GM21423 (cell line): ENCODE data around the gene GPR78.
"Not testable (repeated sequence)": the region's sequence is repeated elsewhere in the genome, so short reads cannot be mapped to it uniquely, and the experiment has no call there.

Source experiments
- ATAC-seq: cut with Tn5 transposase; IDR thresholded peaks from one replicate; pipeline ENCODE4 v1.9.1; 2021; ENCODE audit warnings: mild to moderate bottlenecking, moderate library complexity; ENCODE audit not compliant: unreplicated experiment

GPR78 gene

DNA sequence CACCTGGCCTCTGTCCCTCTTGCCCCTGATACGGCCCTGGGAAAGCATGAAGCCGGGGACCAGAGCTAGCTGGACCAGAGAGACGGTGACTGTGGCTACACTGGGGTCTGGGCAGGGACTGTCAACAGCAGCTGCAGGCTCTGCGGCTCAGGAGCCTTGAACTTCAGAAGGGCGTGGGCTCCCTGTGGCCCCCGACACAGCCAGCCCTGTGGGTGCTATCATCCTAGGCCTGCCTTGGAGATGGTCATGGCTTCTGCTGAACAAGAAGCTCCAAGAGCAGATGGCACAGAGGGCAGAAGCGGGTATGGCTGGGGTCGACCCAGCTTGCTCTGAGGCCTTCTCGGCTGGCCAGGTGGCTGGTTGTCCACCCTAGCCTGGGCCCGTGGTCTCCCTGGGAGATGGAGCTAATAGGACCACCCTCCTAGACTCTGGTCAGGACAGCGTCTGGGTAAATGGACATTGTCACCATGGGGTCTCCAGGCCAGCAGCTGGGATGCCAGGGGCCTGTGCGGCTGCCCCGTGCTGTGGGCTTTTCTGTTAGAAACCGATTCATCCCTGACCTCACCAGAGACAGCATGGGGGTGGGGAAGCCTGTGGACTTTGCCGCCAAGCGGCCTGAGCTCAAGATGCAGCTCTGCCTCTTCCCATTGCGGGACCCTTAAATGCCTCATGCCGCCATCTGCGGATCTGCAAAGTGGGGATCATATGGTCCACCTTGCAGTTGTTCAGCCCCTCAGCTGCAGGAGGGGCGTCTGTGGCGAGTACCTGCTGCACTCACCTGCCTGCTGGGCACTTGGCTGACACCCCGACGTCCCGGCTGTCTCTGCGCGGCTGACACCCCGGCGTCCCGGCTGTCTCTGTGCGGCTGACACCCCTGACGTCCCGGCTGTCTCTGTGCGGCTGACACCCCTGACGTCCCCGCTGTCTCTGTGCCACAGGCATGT is 33.5 kb downstream of the GPR78 start:
- ATAC-seq = no peak

DNA sequence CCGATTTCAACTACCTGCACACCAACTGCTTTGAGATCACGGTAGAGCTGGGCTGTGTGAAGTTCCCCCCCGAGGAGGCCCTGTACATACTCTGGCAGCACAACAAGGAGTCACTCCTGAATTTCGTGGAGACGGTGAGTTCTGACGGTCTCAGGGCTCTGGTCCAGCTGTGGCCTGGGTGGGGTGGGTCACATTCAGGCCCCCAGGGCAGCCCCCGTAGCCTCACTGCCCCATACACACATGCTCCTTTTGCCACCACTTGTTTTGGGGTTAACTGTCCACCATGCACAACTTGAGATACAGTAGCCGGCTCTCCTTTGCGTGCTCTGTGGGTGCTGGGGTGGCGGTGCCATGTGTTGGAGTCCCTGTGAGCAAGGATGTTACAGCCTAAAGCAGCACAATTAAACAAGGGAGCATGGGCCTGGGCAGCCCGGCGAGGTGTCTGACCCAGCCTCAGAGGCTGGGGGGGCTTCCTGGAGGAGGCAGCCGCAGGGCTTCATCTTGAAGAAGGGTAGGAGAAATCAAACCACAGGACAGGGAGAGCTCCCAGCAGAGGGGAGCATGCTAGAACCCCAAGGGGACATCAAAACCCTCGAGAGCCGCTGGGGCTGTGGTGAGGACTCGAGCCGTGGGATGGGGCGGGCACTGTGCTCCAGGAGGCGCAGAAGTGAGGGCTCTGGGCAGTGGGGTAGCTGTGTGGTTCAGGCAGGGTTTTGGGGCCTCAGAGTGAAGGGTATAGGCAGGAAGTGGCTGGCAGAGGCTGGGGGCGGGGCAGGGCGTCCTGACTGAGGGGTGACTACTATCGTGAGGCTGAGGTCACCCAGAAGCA is 34.4 kb downstream of the GPR78 start:
- no peak for ATAC-seq

DNA sequence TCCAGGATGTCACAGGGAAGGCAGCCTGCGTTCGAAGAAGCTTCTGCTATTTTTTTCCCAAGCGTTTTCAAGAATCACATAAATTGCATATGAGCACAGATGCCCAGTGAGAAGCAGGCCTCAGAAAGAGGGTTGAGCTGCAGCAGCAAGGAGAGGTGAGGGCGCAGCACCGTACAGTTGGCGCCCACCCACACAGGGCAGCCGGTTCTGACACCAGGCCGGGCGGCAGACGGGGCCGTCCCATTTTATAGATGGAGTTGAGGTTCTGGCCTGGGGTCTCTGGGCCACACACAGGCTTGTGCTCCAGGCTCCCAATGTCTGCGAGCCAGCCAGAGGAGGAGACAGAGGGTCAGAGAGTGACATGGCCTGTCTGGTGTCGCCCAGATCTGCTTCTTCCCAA is 35.2 kb downstream of the GPR78 start:
- ATAC-seq = no peak

DNA sequence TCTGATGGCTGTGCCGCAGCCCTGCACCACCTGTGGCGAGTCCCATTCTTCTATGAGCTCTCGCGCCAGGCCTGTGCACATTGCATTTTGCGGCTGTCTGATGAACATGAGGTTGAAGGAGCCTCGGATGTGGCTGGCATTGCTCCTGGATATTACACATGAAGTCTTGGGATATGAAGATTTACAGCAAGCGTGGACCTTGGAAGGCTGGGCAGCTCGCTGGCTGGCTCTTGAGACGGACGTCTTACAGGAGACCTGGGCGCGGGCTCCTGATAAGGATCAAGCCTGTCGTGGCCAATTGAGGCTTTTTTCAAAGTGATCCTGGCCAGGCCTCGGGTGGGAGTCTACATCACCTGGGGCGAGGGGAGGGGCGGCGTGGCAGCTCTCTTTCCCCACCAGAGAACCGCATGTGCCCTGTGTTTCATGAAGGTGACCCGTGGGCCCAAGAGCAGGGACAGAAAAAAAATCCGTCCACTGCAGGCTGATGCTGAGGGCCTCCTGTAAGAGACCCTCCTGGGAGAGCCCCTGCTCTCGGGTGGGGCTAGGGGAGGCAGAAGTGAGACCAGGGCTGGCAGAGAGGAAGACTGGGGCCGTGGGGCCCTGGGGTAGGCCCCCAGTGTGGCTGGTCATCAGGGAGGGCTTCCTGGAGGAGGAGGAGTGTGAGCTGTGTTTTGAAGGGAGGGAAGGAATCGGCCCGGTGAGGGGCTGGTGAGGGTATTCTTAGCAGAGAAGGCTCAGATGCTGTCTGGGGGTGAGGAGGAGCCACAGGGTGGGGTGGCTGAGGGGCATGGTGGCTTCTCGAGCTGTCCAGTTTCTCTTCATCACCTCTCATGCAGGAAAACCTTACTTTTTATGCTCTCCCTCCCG is 36.0 kb downstream of the GPR78 start:
- no peak for ATAC-seq

DNA sequence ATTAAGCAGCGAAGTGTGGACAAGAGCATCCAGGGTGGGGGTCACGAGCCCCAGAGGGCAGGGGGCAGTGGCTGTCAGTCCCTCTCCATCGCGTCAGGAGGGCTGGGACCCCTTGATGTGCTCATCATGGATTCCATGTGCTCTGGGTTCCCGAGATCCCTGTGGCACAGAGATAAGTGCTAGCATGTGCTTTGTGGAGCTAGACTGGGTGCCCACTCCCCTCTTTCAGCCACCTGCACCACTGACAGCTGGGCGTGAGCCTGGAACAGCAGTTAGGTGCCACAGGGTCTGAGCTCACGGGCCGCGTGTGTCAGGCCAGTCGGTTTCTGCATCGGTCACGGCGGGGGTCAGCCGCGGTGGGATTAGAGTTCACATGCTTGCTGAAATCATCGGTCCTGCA is 36.6 kb downstream of the GPR78 start:
- ATAC-seq = no peak

DNA sequence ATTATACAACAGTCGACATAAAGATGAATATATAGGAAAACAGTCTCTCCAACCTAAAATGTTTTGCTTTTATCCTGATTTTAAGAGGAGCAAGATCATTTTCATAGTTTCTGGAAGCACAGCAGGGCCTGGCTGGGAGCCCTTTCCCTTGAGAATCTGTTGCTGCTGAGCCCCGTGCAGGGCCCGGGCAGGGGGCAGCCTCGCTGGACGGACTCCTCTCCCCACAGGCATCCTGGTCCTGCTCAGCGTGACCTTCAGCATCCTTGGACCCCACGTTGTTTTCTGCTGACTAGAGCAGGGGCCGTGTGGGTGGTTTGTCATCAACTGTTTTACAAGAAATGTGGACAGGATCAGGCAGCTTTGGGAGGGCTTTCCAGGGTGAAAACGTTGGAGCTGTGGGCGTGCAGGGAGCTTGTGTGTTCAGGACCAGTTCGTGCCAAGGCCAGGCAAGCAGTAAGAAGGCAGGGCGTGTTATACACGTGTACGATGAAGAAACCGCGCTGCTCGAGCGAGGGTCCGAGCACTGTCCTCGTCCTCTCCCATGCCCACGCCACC is 37.4 kb downstream of the GPR78 start:
- ATAC-seq = no peak

DNA sequence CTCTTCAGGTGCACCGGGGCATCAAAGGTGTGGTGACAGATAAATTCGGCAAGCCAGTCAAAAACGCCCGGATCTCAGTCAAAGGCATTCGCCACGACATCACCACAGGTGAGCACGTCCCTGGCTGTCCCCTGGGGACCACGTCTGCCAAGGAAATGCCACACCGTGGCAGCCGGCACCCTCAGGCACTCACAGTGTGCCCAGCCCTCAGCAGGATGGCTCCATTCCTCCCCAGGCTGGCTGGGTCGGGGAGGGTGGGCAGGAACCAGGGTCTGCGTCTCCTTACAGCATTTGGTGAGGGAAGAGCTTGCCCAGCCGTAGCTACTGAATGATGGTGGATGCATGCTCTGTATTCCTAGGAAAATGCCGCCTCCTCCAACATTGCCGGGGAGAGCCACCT is 38.2 kb downstream of the GPR78 start:
- no peak for ATAC-seq

DNA sequence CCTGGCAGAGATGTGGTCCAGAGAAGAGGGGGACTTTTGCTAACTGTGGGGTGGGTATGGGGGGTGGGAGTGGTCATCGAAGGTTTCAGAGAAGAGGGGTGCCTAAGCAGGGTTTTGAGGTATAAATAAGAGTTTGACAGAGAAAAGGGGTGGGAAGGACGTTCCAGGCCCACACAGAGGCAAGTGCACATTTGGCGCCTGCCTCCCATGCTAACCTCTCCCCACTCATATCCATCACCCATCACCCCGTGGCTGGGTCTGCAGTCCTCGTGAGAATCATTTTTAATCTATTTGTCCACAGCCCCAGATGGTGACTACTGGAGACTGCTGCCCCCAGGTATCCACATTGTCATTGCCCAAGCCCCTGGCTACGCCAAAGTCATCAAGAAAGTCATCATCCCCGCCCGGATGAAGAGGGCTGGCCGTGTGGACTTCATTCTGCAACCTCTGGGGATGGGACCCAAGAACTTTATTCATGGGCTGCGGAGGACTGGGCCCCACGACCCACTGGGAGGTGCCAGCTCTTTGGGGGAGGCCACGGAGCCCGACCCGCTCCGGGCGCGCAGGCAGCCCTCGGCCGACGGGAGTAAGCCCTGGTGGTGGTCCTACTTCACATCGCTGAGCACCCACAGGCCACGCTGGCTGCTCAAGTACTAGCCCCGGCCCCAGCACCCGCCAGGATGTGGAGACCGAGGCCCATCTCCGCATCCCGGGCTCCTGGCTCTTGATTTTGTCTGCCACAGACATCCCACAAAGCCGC is 38.9 kb downstream of the GPR78 start:
- no peak for ATAC-seq

DNA sequence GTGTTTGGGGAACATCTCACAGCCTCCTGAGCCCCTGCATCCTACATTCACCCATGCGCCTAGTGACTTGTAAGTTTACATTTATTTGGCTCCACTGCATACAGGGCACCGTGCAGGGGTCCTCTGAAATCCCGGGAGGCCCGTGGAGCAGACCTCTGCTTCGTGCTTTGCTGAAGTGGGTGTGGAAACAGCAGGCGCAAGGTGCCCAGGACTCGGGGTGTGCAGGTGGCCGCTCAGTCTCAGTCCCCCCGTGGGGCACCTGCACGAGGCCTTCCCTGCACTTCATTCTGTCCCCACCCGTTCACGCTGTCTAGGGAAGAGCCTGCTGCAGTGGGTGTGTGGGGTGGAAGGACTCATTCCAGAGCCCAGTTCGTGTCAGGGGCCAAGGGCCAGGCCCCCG is 40.9 kb downstream of the GPR78 start:
- ATAC-seq = not testable (repeated sequence)

DNA sequence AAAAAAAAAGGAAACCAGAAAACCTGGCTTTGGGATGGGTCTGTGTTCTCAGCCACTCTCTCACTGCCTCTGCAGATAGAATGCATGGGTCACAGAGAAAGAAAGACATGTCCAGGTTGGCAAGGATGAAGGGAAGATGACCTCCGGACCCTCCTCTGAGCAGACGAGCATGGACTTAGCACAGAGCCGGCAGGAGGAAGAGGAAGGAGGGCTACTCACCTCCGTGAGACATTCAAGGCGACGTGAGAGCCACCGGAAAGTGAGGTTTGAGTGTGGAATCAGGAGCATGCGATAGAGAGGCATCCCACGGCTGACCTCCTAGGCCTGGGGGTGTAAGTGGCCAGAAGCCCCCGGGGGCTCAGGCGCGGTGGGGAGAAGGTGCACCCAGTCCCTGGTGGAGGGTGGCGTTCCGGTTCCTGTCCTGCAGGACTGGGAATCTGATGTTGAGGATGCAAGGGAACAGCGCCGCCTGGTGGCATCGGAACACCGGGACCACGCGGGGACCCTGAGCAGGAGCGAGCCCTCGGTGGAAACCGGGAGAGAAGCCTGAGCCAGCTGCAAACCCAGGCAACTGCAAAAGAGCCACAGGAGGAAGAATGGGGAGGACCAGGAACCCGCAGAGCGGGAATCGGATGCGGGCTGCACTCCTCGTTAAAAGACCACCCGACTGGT is 44.5 kb downstream of the GPR78 start:
- not testable (repeated sequence) for ATAC-seq

DNA sequence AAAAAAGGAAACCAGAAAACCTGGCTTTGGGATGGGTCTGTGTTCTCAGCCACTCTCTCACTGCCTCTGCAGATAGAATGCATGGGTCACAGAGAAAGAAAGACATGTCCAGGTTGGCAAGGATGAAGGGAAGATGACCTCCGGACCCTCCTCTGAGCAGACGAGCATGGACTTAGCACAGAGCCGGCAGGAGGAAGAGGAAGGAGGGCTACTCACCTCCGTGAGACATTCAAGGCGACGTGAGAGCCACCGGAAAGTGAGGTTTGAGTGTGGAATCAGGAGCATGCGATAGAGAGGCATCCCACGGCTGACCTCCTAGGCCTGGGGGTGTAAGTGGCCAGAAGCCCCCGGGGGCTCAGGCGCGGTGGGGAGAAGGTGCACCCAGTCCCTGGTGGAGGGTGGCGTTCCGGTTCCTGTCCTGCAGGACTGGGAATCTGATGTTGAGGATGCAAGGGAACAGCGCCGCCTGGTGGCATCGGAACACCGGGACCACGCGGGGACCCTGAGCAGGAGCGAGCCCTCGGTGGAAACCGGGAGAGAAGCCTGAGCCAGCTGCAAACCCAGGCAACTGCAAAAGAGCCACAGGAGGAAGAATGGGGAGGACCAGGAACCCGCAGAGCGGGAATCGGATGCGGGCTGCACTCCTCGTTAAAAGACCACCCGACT is 50.2 kb downstream of the GPR78 start:
- ATAC-seq = not testable (repeated sequence)

DNA sequence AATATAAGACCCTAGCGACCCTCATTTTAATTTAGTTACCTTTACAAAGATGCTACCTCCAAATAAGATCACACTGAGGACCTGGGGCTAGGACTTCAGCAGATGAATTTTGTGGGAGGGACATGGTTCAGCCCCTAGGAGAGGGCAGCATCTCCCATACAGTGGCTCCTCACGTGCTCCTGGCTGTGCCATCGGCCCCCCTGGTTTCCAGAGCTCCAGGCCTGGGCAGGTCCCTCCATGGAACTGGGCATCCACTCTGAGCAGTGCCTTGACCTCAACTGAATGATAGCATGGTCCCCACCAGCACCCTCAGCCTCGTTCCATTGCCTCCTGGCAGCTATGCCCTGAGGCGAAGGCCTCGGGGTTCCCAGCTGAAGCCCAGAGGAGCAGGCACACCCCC is 51.7 kb downstream of the GPR78 start:
- not testable (repeated sequence) for ATAC-seq

DNA sequence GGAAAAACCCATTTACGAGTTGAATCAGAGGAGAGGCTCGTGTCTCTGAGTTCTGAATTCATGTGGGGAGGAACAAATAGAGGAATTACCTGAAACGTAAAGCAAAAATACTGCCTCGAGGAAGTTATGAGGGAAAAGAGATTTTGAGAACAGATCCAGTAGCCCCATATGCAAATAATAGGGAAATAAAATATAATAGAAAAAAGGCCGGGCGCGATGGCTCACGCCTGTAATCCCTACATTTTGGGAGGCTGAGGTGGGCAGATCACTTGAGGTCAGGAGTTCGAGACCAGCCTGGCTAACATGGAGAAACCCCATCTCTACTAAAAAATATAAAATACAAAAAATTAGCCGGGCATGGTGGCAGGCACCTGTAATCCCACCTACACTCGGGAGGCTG is 54.6 kb downstream of the GPR78 start:
- ATAC-seq = not testable (repeated sequence)

DNA sequence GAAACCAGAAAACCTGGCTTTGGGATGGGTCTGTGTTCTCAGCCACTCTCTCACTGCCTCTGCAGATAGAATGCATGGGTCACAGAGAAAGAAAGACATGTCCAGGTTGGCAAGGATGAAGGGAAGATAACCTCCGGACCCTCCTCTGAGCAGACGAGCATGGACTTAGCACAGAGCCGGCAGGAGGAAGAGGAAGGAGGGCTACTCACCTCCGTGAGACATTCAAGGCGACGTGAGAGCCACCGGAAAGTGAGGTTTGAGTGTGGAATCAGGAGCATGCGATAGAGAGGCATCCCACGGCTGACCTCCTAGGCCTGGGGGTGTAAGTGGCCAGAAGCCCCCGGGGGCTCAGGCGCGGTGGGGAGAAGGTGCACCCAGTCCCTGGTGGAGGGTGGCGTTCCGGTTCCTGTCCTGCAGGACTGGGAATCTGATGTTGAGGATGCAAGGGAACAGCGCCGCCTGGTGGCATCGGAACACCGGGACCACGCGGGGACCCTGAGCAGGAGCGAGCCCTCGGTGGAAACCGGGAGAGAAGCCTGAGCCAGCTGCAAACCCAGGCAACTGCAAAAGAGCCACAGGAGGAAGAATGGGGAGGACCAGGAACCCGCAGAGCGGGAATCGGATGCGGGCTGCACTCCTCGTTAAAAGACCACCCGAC is 55.8 kb downstream of the GPR78 start:
- not testable (repeated sequence) for ATAC-seq
